Measurements from ENCODE around the gene GOLGA6D. TPM values are rescaled to one million over a fixed set of nuclear protein-coding genes. Genes with fewer than 3 reads are reported as not detected.
"Not testable (repeated sequence)": the region's sequence is repeated elsewhere in the genome, so short reads cannot be mapped to it uniquely, and the experiment has no call there.

GOLGA6D gene
- total and polyA plus RNA-seq, 2 donors (not counting 3 experiments of a cell fraction or from before 2014, with no cell fraction given), result not detected

- H2AFZ ChIP-seq (ENCODE audit: low read depth, low read length), result no peak overlapping the region
- intact Hi-C loops (cut with micrococcal nuclease), result no loop called here
- ChIA-PET CTCF (no interaction called here), POLR2A (no interaction called here)
- BruUV-seq (replicated peaks), result no TSS peak
- H3K79me2 ChIP-seq (ENCODE audit: control insufficient read depth, insufficient read depth, low read length), result no peaks in the 10 kb centered on the region
- TF ChIP-seq CTCF (IDR thresholded peaks at IDR 0.05; ENCODE audit: extremely low read depth in 1 of 2, insufficient read depth in 1 of 2, low read depth in 1 of 2, low read length in 2 of 2) (no peak), POLR2A (IDR thresholded peaks at IDR 0.05; ENCODE audit: low read depth, low read length) (no peak)
- peaks cover 5 to 7% of the 10 kb centered on the region in 2 experiments for H3K27me3 ChIP-seq (ENCODE audit: control insufficient read depth in 2 of 2, insufficient read depth in 2 of 2, low read length in 2 of 2)
- H3K9me3 ChIP-seq (replicated peaks; ENCODE audit: control insufficient read depth, insufficient read depth, low read length), result no peaks in the 10 kb centered on the region
- FAIRE-seq (no peak), DNase-seq (ENCODE audit: low read depth, low spot score) (no peak)
- no peaks in the 10 kb centered on the region for H3K9me1 ChIP-seq (replicated peaks; ENCODE audit: control insufficient read depth, extremely low read depth, insufficient read depth, low read length)
- no peaks in the 10 kb centered on the region for H3K4me1 ChIP-seq (ENCODE audit: control insufficient read depth, extremely low read depth, insufficient read depth, low read length)
- H3K9ac ChIP-seq (replicated peaks; ENCODE audit: extremely low read depth, insufficient read depth, low read length), result no peak overlapping the region
- no peak overlapping the region for H3K4me3 ChIP-seq (replicated peaks in 1 of 3; ENCODE audit: insufficient read depth in 1 of 3, low read depth in 1 of 3, low read length in 3 of 3)
- H4K20me1 ChIP-seq (replicated peaks; ENCODE audit: control insufficient read depth, extremely low read depth, insufficient read depth, low read length), result no peaks in the 10 kb centered on the region
- H3K27ac ChIP-seq (ENCODE audit: insufficient read depth, low read depth, low read length), result no peak overlapping the region
- dilution Hi-C loops (cut with MboI; ENCODE audit: extremely low pct_ligation_motif_present, low sequenced_read_pairs), result no loop called here
- no peaks in the 10 kb centered on the region for H3K36me3 ChIP-seq (ENCODE audit: control insufficient read depth in 2 of 2, extremely low read depth in 1 of 2, insufficient read depth in 2 of 2, low read length in 2 of 2)
- no peak overlapping the region for H3K4me2 ChIP-seq (ENCODE audit: insufficient read depth, low read length)
These were observed 32.1 kb downstream of the GOLGA6D start for GRCh38 chr15:75314552-75315290.

GRCh38 chr15:75319231-75319897, 36.7 kb downstream of the GOLGA6D start:
- H3K9me1 ChIP-seq (replicated peaks; ENCODE audit: control insufficient read depth, extremely low read depth, insufficient read depth, low read length); H3K4me2 ChIP-seq (ENCODE audit: insufficient read depth, low read length); dilution Hi-C loops (cut with MboI; ENCODE audit: extremely low pct_ligation_motif_present, low sequenced_read_pairs); intact Hi-C loops (cut with micrococcal nuclease); H4K20me1 ChIP-seq (replicated peaks; ENCODE audit: control insufficient read depth, extremely low read depth, insufficient read depth, low read length); BruUV-seq (replicated peaks); H3K27me3 ChIP-seq (ENCODE audit: control insufficient read depth in 2 of 2, insufficient read depth in 2 of 2, low read length in 2 of 2); H3K4me3 ChIP-seq (replicated peaks in 1 of 3; ENCODE audit: insufficient read depth in 1 of 3, low read depth in 1 of 3, low read length in 3 of 3); FAIRE-seq; H2AFZ ChIP-seq (ENCODE audit: low read depth, low read length); H3K4me1 ChIP-seq (ENCODE audit: control insufficient read depth, extremely low read depth, insufficient read depth, low read length); H3K79me2 ChIP-seq (ENCODE audit: control insufficient read depth, insufficient read depth, low read length); POLR2A ChIA-PET; H3K9me3 ChIP-seq (replicated peaks; ENCODE audit: control insufficient read depth, insufficient read depth, low read length); H3K9ac ChIP-seq (replicated peaks; ENCODE audit: extremely low read depth, insufficient read depth, low read length); H3K36me3 ChIP-seq (ENCODE audit: control insufficient read depth in 2 of 2, extremely low read depth in 1 of 2, insufficient read depth in 2 of 2, low read length in 2 of 2); CTCF ChIA-PET; H3K27ac ChIP-seq (ENCODE audit: insufficient read depth, low read depth, low read length); DNase-seq (ENCODE audit: low read depth, low spot score): not testable (repeated sequence)

Data from endothelial cell of umbilical vein (primary cell).